Liver (tissue), 9 donors: Measurements from ENCODE around the gene DMPK. TPM values are rescaled to one million over a fixed set of nuclear protein-coding genes. Genes with fewer than 3 reads are reported as not detected.

ENCODE experiments used
- DNase-seq: peaks from one replicate; pipeline ENCODE4 v3.0.0-alpha.2; 2017; ENCODE audit warnings: low spot score
- H3K27ac ChIP-seq, 2 donors: one replicate each; pipeline ENCODE4 v1.7.0; 2013; ENCODE audit warnings: inconsistent platforms in 2 of 2, low read length in 2 of 2, control low read depth in 1 of 2, low read depth in 1 of 2, mild to moderate bottlenecking in 1 of 2
- H3K27me3 ChIP-seq, 4 donors: one replicate each; pipeline versions ENCODE4 v1.6.1 to v1.7.0; 2013; ENCODE audit warnings: low read length in 3 of 4, inconsistent platforms in 1 of 4, mild to moderate bottlenecking in 1 of 4, moderate library complexity in 1 of 4; ENCODE audit not compliant: control insufficient read depth in 4 of 4, insufficient read depth in 4 of 4
- H3K36me3 ChIP-seq, 4 donors: one replicate each; pipeline versions ENCODE4 v1.6.1 to v1.7.0; 2013; ENCODE audit warnings: low read length in 3 of 4, mild to moderate bottlenecking in 3 of 4, low read depth in 1 of 4, moderate library complexity in 1 of 4; ENCODE audit not compliant: control insufficient read depth in 4 of 4, insufficient read depth in 3 of 4
- H3K4me1 ChIP-seq, 4 donors: one replicate each; pipeline versions ENCODE4 v1.6.1 to v1.7.0; 2013; ENCODE audit warnings: low read length in 3 of 4, mild to moderate bottlenecking in 3 of 4, moderate library complexity in 1 of 4; ENCODE audit not compliant: control insufficient read depth in 4 of 4, insufficient read depth in 4 of 4
- H3K4me3 ChIP-seq, 3 donors: one replicate each; pipeline versions ENCODE4 v1.6.1 to v1.7.0; 2013; ENCODE audit warnings: low read length in 3 of 3, control low read depth in 1 of 3, low read depth in 1 of 3, mild to moderate bottlenecking in 1 of 3
- H3K9ac ChIP-seq, 2 donors: one replicate each; pipeline ENCODE4 v1.7.0; 2013; ENCODE audit warnings: low read length in 2 of 2, mild to moderate bottlenecking in 2 of 2, moderate library complexity in 2 of 2, control low read depth in 1 of 2, low read depth in 1 of 2
- H3K9me3 ChIP-seq, 4 donors: one replicate each; pipeline versions ENCODE4 v1.6.1 to v1.7.0; 2013; ENCODE audit warnings: low read length in 3 of 4; ENCODE audit not compliant: control insufficient read depth in 4 of 4
- EGR1 ChIP-seq, 2 donors: IDR thresholded peaks; 2 replicates each; pipeline ENCODE4 v1.6.1; 2016 to 2018; ENCODE audit warnings: antibody characterized with exemption in 2 of 2, low read depth in 2 of 2
- FOXA1 ChIP-seq: IDR thresholded peaks from 2 replicates; pipeline ENCODE4 v1.6.1; 2016; ENCODE audit warnings: antibody characterized with exemption
- FOXA2 ChIP-seq: IDR thresholded peaks from 2 replicates; pipeline ENCODE4 v1.6.1; 2016; ENCODE audit warnings: antibody characterized with exemption
- GABPA ChIP-seq, 2 donors: IDR thresholded peaks in 1 of 2; conservative IDR thresholded peaks in 1 of 2; 2 replicates each; pipeline ENCODE4 v1.6.1; 2016; ENCODE audit warnings: antibody characterized with exemption in 2 of 2, mild to moderate bottlenecking in 1 of 2, moderate library complexity in 1 of 2
- HNF4A ChIP-seq, 2 donors: conservative IDR thresholded peaks; 2 replicates each; pipeline ENCODE4 v1.6.1; 2016; ENCODE audit warnings: antibody characterized with exemption in 2 of 2, mild to moderate bottlenecking in 2 of 2
- JUND ChIP-seq, 2 donors: IDR thresholded peaks; 2 replicates each; pipeline ENCODE4 v1.6.1; 2016; ENCODE audit warnings: antibody characterized with exemption in 2 of 2
- NR2F2 ChIP-seq: IDR thresholded peaks from 2 replicates; pipeline ENCODE4 v1.6.1; 2016; ENCODE audit warnings: antibody characterized with exemption
- RAD21 ChIP-seq, 2 donors: IDR thresholded peaks; 2 replicates each; pipeline ENCODE4 v1.6.1; 2016; ENCODE audit warnings: antibody characterized with exemption in 2 of 2, mild to moderate bottlenecking in 2 of 2
- RXRA ChIP-seq, 2 donors: IDR thresholded peaks; 2 replicates each; pipeline ENCODE4 v1.6.1; 2017 to 2018; ENCODE audit warnings: antibody characterized with exemption in 2 of 2, mild to moderate bottlenecking in 1 of 2
- TAF1 ChIP-seq: conservative IDR thresholded peaks from 2 replicates; pipeline ENCODE4 v1.6.1; 2016; ENCODE audit warnings: antibody characterized with exemption, mild to moderate bottlenecking
- YY1 ChIP-seq: IDR thresholded peaks from 2 replicates; pipeline ENCODE4 v1.6.1; 2016; ENCODE audit warnings: antibody characterized with exemption, mild to moderate bottlenecking
- WGBS: extraction: QIAGEN DNeasy Blood & Tissue Kit; methylation state at CpG from one replicate; pipeline ENCODE4 v1.1.7; 2013; 5-methylcytosine and 5-hydroxymethylcytosine counted together
- polyA plus RNA-seq, 2 donors: library from polyadenylated mRNA; stranded (reverse) in 1 of 2; unstranded in 1 of 2; fragments of 200-250 nt in 1 of 2; fragments of >200 nt in 1 of 2; fragmentation: Nextera tagmentation in 1 of 2; extraction: Ambion mirVana in 1 of 2; gene quantifications; one replicate each; pipeline versions ENCODE4 v1.2.1 to v1.2.3, GENCODE V29; 2013 to 2015
- total RNA-seq, 2 donors: library from RNA; depleted of rRNA; stranded (reverse); fragments of >200 nt; gene quantifications; one replicate each; pipeline ENCODE4 v1.2.3, GENCODE V29; 2014
- TF ChIP-seq, protein P1 (sequence below): IDR thresholded peaks from 2 replicates; pipeline ENCODE4 v1.6.1; 2016; ENCODE audit warnings: antibody characterized with exemption, mild to moderate bottlenecking
- TF ChIP-seq, protein P2 (sequence below): IDR thresholded peaks from 2 replicates; pipeline ENCODE4 v1.6.1; 2016; ENCODE audit warnings: antibody characterized with exemption
- TF ChIP-seq, protein P3 (sequence below): IDR thresholded peaks from 2 replicates; pipeline ENCODE4 v1.6.1; 2016; ENCODE audit warnings: antibody characterized with exemption
- TF ChIP-seq, protein P4 (sequence below): IDR thresholded peaks from 2 replicates; pipeline ENCODE4 v1.6.1; 2016; ENCODE audit warnings: antibody characterized with exemption
- TF ChIP-seq, protein P5 (sequence below): fragments of 150-350 bp; IDR thresholded peaks from 2 replicates; pipeline ENCODE4 v1.5.1; 2017; ENCODE audit warnings: improper control_type of control experiment, low read depth, low read length; ENCODE audit not compliant: missing input control
- donor health status: healthy.
- donor health status: healthy.
- donor health status: healthy.
- donor health status: healthy.
- donor health status: healthy.

The DMPK gene
- total and polyA plus RNA-seq, 4 donors, result 1.8 to 12.5 (median 6.1) TPM

DNA sequence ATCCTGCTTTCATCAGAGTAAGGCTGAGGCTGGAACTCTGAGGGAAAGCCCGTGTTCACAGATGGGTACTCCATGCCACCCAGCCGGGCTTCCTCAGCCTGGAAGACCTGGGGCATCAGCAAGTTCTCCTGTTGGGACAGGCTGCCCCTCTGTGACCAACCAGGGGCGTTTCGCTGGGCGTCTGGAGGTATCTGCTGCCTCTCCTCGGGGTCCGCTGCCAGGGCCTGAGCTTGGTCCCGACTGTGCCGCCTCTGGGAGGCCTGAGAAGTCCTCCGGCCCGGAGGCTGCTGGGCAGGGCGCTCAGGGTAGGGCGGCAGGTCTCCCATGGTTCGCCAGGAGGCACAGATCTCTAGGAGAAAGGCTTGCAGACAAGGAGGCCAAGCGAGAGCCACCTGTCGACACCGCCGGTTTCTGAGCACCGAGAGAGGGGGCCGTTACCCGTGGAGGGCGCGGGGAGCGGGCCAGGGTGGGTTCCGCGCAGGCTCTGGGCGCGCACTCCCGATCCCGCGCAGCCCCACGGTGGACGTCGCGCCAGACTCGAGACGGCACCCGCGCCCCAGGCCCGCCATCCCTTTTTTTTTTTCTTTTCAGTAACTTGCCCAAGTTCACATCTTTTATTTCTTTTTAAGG lies 32.7 kb upstream of the DMPK start, which contains the start of gene RSPH6A:
RSPH6A (minus strand) TSS at position 458 of the 630 bp plus-strand sequence; CDS start at position 326, 132 bp downstream.
- peaks cover 0 to 13% (median 2%) of the 10 kb centered on the region in 4 donors for H3K36me3 ChIP-seq
- no peak for DNase-seq
- no peak within 1 kb of the TSS for H3K4me3 ChIP-seq
- no peak within 1 kb of the TSS for H3K9ac ChIP-seq
- H3K4me1 ChIP-seq, result peaks cover 0 to 7% (median 0%) of the 10 kb centered on the region in 4 donors
- H3K27ac ChIP-seq, result no peak within 1 kb of the TSS
- 70% methylated on average over 40 of the region's 40 CpGs for WGBS
- H3K27me3 ChIP-seq, result no peaks in the 10 kb centered on the region
- H3K9me3 ChIP-seq, result no peaks in the 10 kb centered on the region
- no peak for TF ChIP-seq FOXA2
- TF ChIP-seq HNF4A (conservative IDR thresholded peaks at IDR 0.05), result no peak
- no peak for TF ChIP-seq RAD21 (IDR thresholded peaks at IDR 0.05)
- TF ChIP-seq, protein P1, sequence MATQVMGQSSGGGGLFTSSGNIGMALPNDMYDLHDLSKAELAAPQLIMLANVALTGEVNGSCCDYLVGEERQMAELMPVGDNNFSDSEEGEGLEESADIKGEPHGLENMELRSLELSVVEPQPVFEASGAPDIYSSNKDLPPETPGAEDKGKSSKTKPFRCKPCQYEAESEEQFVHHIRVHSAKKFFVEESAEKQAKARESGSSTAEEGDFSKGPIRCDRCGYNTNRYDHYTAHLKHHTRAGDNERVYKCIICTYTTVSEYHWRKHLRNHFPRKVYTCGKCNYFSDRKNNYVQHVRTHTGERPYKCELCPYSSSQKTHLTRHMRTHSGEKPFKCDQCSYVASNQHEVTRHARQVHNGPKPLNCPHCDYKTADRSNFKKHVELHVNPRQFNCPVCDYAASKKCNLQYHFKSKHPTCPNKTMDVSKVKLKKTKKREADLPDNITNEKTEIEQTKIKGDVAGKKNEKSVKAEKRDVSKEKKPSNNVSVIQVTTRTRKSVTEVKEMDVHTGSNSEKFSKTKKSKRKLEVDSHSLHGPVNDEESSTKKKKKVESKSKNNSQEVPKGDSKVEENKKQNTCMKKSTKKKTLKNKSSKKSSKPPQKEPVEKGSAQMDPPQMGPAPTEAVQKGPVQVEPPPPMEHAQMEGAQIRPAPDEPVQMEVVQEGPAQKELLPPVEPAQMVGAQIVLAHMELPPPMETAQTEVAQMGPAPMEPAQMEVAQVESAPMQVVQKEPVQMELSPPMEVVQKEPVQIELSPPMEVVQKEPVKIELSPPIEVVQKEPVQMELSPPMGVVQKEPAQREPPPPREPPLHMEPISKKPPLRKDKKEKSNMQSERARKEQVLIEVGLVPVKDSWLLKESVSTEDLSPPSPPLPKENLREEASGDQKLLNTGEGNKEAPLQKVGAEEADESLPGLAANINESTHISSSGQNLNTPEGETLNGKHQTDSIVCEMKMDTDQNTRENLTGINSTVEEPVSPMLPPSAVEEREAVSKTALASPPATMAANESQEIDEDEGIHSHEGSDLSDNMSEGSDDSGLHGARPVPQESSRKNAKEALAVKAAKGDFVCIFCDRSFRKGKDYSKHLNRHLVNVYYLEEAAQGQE, result no peak
- TF ChIP-seq, protein P2, sequence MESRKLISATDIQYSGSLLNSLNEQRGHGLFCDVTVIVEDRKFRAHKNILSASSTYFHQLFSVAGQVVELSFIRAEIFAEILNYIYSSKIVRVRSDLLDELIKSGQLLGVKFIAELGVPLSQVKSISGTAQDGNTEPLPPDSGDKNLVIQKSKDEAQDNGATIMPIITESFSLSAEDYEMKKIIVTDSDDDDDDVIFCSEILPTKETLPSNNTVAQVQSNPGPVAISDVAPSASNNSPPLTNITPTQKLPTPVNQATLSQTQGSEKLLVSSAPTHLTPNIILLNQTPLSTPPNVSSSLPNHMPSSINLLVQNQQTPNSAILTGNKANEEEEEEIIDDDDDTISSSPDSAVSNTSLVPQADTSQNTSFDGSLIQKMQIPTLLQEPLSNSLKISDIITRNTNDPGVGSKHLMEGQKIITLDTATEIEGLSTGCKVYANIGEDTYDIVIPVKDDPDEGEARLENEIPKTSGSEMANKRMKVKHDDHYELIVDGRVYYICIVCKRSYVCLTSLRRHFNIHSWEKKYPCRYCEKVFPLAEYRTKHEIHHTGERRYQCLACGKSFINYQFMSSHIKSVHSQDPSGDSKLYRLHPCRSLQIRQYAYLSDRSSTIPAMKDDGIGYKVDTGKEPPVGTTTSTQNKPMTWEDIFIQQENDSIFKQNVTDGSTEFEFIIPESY, result no peak
- TF ChIP-seq, protein P3, sequence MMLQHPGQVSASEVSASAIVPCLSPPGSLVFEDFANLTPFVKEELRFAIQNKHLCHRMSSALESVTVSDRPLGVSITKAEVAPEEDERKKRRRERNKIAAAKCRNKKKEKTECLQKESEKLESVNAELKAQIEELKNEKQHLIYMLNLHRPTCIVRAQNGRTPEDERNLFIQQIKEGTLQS, result no peak
- no peak for TF ChIP-seq TAF1
- no peak for TF ChIP-seq EGR1 (IDR thresholded peaks at IDR 0.05; ENCODE audit: low read depth in 2 of 2)
- TF ChIP-seq GABPA (IDR thresholded peaks at IDR 0.05 in 1 of 2, conservative IDR thresholded peaks at IDR 0.05 in 1 of 2), result no peak
- no peak for TF ChIP-seq NR2F2
- no peak for TF ChIP-seq FOXA1

DNA sequence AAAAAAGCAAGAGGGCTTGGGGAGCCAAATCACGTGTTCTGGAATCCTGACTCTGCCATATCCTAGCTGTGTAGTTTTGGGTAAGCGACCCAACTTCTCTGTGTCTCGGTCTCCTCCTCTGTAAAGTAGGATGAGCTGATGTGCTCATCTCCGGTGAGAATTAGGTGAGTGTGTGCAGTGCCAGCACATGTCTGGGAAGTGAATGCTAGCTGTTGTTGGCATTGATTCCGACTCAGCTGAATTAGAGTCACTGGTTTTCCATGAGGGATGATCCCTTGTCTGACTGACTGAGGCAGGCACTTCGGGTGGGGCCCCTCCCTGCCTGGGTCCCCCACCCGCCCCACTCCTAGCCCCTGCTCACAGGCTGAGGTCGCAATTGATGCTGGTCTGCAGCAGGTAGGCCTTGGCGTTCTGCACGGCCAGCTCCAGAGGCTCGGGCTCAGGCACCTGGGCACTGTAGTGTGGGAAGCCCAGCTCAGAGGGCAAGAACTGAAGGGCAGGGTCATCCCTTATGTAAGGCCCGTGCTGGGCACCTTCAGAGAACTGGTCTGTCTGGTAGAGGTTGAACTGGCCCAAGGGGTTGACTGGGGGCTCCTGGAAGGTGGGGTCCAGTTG lies 32.0 kb upstream of the DMPK start:
- WGBS, result 84% methylated on average over 12 of the region's 12 CpGs
- H3K36me3 ChIP-seq, result peaks cover 0 to 7% (median 2%) of the 10 kb centered on the region in 4 donors
- H3K4me3 ChIP-seq, result no peak overlapping the region
- no peaks in the 10 kb centered on the region for H3K9me3 ChIP-seq
- H3K4me1 ChIP-seq, result peaks cover 0 to 7% (median 0%) of the 10 kb centered on the region in 4 donors
- no peak for DNase-seq
- no peak overlapping the region for H3K27ac ChIP-seq
- no peak for TF ChIP-seq JUND (IDR thresholded peaks at IDR 0.05)
- TF ChIP-seq RAD21 (IDR thresholded peaks at IDR 0.05), result no peak
- TF ChIP-seq, protein P4, sequence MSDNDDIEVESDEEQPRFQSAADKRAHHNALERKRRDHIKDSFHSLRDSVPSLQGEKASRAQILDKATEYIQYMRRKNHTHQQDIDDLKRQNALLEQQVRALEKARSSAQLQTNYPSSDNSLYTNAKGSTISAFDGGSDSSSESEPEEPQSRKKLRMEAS, result no peak
- no peak for TF ChIP-seq RXRA (IDR thresholded peaks at IDR 0.05)
- no peak for TF ChIP-seq GABPA (IDR thresholded peaks at IDR 0.05 in 1 of 2, conservative IDR thresholded peaks at IDR 0.05 in 1 of 2)
- TF ChIP-seq YY1, result no peak
- TF ChIP-seq, protein P1, result no peak
- no peak for TF ChIP-seq FOXA1
- TF ChIP-seq, protein P5, sequence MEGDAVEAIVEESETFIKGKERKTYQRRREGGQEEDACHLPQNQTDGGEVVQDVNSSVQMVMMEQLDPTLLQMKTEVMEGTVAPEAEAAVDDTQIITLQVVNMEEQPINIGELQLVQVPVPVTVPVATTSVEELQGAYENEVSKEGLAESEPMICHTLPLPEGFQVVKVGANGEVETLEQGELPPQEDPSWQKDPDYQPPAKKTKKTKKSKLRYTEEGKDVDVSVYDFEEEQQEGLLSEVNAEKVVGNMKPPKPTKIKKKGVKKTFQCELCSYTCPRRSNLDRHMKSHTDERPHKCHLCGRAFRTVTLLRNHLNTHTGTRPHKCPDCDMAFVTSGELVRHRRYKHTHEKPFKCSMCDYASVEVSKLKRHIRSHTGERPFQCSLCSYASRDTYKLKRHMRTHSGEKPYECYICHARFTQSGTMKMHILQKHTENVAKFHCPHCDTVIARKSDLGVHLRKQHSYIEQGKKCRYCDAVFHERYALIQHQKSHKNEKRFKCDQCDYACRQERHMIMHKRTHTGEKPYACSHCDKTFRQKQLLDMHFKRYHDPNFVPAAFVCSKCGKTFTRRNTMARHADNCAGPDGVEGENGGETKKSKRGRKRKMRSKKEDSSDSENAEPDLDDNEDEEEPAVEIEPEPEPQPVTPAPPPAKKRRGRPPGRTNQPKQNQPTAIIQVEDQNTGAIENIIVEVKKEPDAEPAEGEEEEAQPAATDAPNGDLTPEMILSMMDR, result no peak
- H3K27me3 ChIP-seq, result no peaks in the 10 kb centered on the region
- no peak overlapping the region for H3K9ac ChIP-seq
